ENCODE results near the gene SCYL3.
"Not testable (repeated sequence)": the region's sequence is repeated elsewhere in the genome, so short reads cannot be mapped to it uniquely, and the experiment has no call there.

Gene SCYL3

DNA sequence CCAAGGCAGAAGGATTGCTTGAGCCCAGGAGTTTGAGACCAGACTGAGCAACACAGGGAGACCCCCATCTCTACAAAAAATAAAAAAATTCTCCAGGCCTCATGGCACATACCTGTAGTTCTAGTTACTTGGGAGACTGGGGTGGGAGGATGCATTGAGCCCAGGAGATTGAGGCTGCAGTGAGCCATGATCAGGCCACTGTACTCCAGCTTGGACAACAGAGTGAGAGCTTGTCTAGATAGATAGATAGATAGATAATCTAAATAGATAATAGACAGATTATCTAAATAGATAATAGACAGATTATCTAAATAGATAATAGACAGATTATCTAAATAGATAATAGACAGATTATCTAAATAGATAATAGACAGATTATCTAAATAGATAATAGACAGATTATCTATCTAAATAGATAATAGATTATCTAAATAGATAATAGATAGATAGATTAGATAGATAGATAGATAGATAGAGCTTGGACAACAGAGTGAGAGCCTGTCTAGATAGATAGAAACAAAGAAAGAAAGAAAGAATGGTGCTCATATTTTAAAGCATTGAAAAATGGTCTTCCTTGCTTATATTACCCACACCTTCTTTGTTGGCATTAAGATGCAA, 82.2 kb downstream of the SCYL3 start:
- not testable (repeated sequence) for DNase-seq

- DNase-seq, result peak; percentile 27
These were observed 84.2 kb downstream of the SCYL3 start for GRCh38 chr1:169809370-169810095.

DNA sequence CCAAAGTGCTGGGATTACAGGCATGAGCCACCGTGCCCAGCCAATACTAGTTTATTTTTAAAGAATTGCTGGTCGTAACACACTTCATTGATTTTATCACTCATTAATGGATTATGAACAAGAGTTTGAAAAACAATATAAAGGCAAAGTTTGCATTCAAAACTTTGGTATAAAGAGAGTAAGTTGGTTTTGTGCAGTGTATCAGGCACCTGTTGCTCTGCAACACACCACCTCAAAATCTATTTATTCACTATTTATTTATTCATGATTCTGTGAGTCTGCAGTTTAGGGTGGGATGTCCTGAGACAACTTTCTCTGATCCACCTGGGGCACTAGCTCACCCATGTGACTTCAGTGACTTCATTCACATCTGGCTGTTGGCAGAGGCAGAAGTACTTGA, 88.8 kb downstream of the SCYL3 start:
- no peak for DNase-seq

- no peak for DNase-seq
These were observed 90.8 kb downstream of the SCYL3 start for GRCh38 chr1:169802888-169803287.
